Loucy (cell line): Measurements from ENCODE around the gene ANGPTL5.

Experiments
- CTCF ChIP-seq: fragments of 200-600 bp; sonication (generic); conservative IDR thresholded peaks from 2 replicates; pipeline ENCODE4 v1.5.1; 2014; ENCODE audit warnings: mild to moderate bottlenecking, antibody characterized with exemption, low read length
- EZH2phosphoT487 ChIP-seq: fragments of 200-600 bp; IDR thresholded peaks from 2 replicates; pipeline ENCODE4 v1.6.1; 2018; ENCODE audit warnings: antibody characterized with exemption, mild to moderate bottlenecking, moderate library complexity, borderline replicate concordance

GRCh38 chr11:101870510-101870909 lies 45.8 kb downstream of the ANGPTL5 start:
- TF ChIP-seq CTCF (no peak), EZH2phosphoT487 (no peak)
